Ramos (cell line): ENCODE measurements around the gene SRSF7.
"Not testable (repeated sequence)": the region's sequence is repeated elsewhere in the genome, so short reads cannot be mapped to it uniquely, and the experiment has no call there.

ENCODE experiments used
- in situ Hi-C: fragments of 300-500 bp; cut with MboI; formaldehyde crosslinking; loops from one replicate; pipeline ENCODE4 v1.14.3; 2022; ENCODE audit warnings: low sequenced_read_pairs; ENCODE audit not compliant: unreplicated experiment

The SRSF7 gene

DNA sequence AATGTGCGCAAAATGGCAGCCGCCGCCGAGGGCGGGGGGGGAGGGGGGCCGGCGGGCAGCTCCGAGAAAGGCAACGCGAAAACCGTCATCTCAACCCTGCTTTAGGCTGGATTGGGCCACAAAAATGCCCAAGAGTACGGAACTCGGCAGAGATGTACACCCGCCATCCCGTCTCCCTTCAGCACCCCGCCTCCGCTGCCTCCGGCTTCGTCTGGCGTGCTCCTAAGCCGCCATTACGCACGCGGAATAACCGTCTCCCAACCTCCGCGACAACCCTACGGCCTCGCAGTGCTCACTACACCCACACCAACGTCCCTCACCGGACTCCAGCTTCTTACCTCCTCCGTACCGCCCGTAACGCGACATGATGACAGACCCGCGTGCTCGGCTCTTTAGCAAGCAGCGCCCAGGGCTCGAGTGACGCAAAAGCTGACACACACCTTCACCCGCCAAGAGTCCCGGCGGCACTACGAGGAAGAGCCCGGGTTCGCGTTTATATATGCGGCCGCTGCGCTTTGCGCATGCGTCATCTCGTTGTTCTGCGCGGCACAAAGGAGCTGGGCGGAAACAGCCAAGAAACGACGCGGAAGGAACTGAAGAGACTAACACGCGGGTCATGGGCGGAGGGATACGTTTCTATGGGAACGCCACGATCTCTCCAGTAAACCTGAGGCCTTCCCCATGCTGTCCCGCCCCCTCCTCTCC is at the start of gene SRSF7:
Gene SRSF7, minus strand, starts transcription at position 471 of the 705 bp plus-strand sequence. Its CDS starts 105 bp downstream, at position 366.
- in situ Hi-C loops: no loop called here

DNA sequence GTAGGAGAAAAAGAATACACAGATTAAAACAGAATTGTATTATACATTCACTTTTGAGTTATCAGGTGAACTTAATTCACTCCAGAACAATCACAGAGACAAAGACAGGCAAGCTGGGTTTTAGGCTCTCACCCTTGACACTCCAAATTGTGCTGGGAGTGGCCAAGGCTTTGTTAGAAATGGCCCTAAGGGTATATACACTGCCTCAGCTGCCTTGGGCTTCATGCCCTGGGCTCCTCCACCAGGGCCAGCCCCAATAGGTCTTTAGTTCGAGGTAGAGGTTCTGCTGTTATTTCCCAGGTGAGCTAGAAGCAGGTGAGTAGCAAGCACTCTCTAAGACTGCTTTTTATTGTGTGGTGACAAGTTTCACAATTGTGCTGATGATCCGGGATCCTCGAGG is 46.8 kb upstream of the SRSF7 start:
- in situ Hi-C loops: no loop called here

DNA sequence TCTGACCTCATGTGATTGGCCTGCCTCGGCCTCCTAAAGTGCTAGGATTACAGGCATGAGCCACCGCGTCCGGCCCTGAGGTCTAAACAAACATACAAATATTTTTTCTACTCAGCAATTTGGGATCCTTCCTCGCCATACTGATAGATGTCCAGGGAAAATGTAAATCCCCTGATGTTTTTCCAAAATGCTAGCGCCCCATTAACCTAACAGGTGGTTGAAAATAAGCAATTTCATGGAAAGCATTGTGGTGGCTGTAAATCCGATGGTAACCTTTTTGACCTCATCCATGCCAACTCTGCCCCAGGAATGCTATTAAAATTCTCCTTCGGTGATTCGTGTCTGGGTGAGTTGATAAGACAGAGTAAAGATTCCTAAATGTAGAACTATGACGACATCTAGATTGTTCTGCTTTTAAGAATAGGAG is 46.1 kb upstream of the SRSF7 start:
- in situ Hi-C loops: no loop called here

DNA sequence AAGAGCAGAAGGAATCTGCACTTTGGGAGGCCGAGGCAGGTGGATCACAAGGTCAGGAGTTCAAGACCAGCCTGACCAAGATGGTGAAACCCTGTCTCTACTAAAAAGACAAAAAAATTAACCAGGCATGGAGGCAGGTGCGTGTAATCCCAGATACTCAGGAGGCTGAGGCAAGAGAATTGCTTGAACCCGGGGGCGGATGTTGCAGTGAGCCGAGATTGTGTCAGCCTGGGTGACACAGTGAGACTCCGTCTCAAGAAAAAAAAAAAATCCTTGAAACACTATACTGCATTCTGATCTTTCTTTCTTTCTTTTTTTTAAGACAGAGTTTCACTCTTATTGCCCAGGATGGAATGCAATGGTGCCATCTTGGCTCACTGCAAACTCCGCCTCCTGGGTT is 43.9 kb upstream of the SRSF7 start:
- in situ Hi-C loops: not testable (repeated sequence)

DNA sequence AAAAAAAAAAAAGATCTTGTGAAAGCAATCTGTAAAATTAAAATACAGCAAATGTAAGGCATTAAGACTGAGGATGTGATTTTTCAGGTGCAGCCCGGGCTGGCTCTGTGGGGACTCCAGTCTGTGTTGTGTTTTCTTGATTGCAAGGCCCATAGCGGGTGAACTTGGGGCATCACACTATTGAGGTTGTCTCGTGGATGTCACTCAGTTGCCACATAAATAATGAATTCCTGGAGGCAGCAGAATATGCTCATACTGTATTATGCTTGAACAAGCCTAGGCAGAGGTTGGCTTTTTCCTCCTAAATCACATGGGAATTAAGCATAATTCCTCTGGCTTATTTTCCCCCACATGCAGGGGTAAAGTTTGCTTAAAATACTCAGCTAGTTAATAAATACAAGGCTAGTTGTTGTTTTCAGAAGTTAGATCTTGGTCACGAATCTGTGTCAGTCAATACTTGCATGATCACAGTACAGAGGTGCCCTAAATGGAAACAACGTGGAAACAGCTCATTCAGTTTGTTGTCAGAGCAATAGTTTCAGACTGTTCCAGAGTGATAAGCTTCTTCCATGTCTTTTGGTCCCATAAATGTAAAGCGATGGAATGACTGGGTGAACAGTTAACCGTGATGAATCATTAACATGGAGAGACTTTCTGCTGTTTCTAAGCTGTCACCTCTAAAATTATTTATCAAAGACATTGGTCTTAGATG is 43.2 kb upstream of the SRSF7 start:
- in situ Hi-C loops: no loop called here

DNA sequence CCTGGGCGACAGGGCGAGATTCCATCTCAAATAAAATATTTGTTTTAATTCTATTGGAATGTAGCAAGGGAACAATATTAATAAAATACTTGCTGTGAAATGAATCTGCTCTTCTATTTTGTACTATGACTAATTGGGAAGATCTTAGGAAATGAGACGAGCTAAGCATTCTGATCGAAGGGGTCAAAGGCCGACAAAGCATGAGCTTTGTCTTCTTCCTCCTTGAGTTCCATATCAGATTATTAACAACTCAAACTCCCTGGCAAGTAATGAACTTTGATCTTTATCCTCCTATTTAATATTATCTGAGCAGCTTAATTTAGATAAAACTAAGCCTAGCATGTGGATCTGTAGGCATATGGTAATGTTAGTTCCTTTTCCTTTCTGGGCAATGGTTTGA is 42.4 kb upstream of the SRSF7 start:
- in situ Hi-C loops: no loop called here

DNA sequence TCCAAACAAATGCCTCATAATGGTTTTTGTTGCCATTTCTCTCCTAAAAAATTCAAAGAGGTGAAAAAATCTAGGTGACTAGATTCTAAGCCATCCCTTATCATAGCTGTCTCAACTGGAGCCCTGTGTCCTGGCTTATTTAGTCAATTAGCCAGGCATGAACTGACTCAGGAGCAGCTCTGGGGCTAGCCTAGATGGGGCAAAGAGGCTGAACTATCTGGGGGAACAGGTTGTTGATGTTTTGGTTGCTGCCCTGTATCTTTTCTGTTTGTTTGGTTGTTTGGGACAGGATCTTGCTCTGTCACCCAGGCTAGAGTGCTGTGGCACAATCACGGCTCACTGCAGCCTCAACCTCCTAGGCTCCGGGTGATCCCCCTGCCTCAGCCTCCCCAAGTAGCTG is 41.6 kb upstream of the SRSF7 start:
- in situ Hi-C loops: no loop called here

DNA sequence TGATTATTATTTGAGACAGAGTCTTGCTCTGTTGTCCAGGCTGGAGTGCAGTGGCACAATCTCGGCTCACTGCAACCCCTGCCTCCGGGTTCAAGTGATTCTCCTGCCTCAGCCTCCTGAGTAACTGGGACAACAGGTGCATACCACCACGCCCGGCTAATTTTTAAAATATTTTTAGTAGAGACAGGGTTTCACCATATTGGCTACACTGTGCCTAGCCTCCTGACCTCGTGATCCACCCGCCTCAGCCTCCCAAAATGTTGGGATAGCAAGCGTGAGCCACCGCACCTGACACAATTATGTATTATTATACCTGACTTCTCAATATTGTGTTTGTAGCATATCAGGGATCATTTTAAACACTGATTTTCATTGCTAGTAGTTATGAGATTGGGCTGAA is 41.2 kb upstream of the SRSF7 start:
- in situ Hi-C loops: not testable (repeated sequence)

DNA sequence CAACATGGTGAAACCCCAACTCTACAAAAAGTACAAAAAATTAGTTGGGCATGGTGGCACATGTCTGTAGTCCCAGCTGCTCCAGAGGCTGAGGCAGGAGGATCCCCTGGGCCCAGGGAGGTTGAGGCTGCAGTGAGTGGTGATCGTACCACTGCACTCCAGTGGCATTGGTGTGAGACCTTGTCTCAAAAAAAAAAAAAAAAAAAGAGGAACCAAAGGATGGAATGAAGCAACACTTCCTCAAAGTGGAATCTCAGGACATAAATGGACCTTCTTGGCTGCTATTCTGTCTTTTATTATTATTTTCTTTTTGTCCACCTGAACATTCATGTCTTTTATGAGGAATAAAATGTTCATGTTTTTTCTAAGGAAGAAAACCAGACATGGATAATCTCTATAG is 40.6 kb upstream of the SRSF7 start:
- in situ Hi-C loops: no loop called here

DNA sequence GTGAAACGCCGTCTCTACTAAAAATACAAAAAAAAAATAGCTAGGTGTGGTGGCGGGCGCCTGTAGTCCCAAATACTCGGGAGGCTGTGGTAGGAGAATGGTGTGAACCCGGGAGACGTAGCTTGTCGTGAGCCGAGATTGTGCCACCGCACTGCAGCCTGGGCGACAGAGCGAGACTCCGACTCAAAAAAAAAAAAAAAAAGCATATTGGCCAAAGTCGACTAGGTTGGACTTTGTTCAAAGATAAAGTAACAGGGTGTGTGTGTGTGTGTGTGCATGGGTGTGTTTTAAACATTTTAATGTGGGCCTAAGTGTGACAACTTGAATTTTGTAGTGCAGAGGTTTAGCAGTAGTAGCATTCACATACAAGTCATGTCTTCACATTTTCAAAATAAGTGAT is 38.5 kb upstream of the SRSF7 start:
- in situ Hi-C loops: no loop called here

DNA sequence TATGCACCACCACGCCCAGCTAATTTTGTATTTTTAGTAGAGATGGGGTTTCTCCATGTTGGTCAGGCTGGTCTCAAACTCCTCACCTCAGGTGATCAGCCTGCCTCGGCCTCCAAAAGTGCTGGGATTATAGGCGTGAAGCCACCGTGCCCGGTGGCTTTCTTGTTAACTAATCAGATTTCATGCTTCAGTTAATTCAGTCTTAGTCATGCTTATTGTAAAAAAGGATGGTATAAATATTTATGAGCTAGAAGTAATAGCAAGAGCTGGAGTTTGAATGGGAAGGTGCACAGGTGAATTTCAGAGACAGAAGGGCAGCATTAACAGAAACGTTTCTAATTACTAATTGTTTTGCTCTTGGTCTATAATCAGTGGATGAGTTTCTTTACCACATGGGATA is 37.1 kb upstream of the SRSF7 start:
- in situ Hi-C loops: no loop called here

DNA sequence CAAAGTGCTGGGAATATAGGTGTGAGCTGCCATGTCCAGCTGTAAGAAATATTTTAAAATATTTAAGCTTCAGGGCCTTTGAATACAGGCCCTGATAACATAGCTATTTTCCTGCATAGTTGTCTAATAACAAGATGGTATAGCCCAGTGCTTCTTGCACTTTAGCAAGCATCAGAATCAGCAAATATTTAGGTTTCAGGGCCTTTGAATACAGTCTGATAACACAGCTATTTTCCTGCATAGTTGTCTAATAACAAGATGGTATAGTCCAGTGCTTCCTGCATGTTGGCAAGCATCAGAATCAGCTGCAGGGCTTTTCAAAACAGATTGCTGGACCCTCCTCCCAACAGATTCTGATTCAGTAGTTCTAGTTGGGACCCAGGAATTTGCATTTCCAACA is 32.4 kb upstream of the SRSF7 start:
- in situ Hi-C loops: no loop called here

DNA sequence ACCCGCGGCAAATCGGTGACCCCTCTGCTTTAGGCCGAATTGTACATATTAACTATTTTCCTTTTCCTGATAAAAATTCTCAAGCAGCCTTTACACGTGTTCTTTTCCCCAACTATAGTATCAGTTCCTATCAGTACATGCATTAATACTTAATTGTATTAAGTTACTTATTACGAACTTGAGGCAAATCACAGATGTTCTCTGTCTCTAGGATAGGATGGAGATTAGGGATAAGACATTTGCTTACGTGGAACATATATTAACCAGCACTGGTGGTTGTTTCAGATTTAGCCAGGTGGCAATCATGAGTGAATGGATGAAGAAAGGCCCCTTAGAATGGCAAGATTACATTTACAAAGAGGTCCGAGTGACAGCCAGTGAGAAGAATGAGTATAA is 27.5 kb upstream of the SRSF7 start:
- in situ Hi-C loops: no loop called here

DNA sequence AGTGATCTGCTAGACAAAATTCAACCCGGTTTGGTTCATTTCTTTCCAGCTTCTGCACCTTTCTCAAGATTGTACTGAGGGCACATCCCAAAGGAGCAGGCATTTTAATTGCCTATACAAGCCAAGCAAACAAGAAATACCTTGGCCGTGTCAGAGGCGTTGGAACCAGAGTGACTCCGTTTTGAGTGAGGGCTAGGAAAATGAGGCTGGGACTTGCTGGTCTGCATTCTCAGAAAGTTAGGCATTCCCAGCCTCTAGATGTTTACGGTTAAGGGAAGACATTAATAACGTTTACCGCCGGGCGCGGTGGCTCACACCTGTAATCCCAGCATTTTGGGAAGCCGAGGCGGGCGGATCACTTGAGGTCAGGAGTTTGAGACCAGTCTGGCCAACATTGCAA is 25.4 kb upstream of the SRSF7 start:
- in situ Hi-C loops: no loop called here

DNA sequence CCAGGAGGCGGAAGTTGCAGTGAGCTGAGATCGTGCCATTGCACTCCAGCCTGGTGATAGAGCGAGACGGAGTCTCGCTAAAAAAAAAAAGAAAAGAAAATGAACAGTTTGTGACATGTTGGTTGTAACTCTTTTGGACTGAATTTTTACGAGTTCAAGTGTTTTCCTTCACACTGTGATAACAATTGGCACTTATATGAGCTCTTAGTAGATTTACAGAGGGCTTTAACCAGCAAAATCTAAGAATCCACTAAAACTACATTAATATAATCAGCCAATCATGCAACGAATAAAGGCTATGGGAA is 24.7 kb upstream of the SRSF7 start:
- in situ Hi-C loops: no loop called here

DNA sequence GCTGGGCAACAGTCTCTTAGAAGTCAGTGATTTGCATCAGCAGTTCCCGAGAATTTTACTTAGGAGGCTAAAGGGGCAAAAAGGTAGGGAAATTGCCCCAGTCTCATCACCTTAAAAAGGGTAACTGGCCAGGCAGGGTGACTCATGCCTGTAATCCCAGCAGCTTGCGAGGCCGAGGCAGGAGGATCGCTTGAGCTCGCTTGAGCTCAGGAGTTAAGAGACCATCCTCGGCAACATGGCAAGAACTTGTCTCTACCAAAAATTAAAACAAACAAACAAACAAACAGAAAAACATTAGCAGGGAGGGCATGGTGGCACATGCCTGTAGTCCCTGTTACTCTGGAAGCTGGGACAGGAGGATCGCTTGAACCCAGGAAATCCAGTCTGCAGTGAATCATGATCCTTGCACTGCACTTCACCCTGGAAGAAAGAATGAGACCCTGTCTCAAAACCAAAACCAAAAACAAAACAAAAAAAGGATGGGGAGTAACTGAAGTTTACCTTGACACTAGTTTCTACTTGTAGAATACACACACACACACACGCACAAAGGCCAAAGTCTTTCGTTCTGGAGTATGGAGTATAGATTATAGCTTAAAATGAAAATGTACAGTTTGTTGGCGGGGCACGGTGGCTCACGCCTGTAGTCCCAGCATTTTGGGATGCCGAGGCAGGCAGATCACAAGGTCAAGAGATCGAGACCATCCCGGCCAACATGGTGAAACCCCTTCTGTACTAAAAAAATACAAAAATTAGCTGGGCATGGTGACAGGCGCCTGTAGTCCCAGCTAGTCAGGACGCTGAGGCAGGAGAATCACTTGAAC is 24.1 kb upstream of the SRSF7 start:
- in situ Hi-C loops: no loop called here

DNA sequence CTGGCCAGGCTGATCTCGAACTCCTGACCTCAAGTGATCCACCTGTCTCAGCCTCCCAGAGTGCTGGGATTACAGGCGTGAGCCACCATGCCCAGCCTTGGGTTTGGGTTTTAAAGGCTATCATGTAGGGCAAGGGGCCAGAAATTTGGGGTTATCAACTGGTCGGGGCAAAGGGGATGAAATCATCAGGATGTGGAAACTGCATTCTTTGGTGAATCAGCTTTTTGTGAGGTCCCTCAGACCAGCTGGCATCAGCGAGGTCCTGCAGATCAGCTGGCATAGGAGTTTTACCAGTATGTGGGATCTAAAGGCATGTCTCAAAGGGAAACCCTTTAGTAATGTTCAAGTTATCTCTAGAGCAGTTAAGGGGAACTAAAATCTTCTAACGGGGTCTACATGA is 20.5 kb upstream of the SRSF7 start:
- in situ Hi-C loops: no loop called here

DNA sequence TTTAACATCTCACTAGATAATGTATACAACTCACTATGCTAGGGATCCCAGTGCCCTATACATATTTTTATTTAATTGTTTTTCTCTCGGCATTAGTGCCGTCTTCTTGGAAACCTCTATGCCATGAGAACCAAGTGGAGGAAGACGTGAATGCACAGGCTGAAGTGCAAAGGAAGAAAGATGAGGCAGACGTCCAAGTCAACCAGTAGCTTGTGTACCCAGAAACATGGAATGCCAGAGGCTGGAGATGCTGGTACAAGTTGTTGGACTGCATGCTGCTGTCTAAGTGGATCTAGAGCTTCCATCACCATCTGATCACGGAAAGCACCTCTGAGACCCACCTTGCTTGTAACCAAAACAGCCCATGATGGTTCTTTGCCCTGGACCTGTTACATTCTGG is 14.4 kb upstream of the SRSF7 start:
- in situ Hi-C loops: no loop called here

DNA sequence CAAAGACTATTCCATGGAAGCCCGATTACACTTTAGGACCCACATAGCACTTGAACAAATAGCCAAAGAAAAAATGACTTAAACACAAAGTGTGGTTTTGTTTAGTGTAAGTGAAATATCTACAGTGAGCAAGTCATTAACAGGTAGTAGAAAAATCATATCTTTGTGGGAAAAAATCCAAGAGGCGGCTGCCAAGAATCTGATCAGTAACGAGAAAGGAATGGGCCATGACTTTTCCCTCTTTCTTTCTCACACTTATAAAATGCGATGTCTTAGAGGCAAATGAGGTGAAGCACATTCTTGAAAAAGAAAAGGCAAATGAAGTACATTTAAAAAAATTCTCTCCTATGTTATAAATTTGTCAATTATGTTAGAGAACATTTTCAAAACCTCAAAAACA is 14.0 kb upstream of the SRSF7 start:
- in situ Hi-C loops: no loop called here

DNA sequence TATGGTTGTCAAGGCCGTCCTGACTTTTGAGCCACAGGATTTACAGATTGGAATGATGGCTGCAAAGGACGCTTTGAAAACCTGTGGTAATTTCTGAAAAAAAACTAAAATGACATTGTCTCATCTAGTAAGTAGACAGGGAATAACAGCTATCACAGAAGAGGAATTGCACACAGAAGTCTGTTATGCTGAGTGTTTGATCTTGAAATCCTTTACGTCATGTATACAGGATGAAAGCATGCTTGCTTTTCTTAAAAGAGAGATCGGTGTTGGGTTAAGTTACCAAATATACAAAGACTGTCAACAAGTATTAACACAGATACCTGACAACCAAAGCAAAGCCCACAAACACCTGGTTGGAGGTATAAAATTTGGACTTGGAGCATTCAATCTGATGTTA is 12.6 kb upstream of the SRSF7 start:
- in situ Hi-C loops: no loop called here

DNA sequence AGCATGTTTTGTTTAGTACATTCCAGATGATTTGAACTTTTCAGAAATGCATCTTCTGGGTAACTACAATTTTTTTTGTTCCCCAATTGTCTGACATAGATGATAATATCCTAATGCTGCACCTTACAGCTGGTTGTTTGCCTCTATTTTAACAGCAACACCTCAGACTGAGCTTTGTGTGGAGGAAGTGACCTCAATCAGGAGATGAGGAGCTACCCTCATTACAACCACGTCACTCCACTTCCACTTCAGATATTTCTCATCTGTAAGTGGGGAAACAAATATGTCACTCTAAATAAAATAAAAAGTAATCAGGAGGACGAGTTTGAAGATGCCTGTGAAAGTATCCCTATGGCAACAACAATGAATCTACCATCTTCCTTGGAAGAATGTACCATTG is 12.1 kb upstream of the SRSF7 start:
- in situ Hi-C loops: no loop called here
